Measurements from ENCODE around the gene LDHA.

DNA sequence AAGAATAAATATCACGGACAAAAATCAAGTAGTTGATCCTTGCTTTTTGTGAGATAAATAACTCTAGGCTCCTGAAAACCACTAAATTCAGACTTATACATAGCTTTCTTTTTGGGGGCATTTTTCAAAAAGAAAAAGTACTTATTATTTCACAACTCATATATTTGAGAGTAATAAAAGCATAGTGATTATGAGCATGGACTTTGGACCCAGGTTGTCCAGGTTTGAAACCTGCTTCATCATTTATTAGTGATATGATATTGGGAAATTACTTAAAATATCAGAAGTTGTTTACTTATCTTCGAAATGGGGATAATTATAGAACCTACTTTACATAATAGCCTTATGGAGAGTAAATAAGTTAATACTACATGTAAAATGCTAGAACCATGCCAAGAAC lies 44.3 kb downstream of the LDHA start:
- TF ChIP-seq, protein P1, sequence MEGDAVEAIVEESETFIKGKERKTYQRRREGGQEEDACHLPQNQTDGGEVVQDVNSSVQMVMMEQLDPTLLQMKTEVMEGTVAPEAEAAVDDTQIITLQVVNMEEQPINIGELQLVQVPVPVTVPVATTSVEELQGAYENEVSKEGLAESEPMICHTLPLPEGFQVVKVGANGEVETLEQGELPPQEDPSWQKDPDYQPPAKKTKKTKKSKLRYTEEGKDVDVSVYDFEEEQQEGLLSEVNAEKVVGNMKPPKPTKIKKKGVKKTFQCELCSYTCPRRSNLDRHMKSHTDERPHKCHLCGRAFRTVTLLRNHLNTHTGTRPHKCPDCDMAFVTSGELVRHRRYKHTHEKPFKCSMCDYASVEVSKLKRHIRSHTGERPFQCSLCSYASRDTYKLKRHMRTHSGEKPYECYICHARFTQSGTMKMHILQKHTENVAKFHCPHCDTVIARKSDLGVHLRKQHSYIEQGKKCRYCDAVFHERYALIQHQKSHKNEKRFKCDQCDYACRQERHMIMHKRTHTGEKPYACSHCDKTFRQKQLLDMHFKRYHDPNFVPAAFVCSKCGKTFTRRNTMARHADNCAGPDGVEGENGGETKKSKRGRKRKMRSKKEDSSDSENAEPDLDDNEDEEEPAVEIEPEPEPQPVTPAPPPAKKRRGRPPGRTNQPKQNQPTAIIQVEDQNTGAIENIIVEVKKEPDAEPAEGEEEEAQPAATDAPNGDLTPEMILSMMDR (IDR thresholded peaks at IDR 0.05 in 2 of 3, conservative IDR thresholded peaks at IDR 0.05 in 1 of 3; ENCODE audit: insufficient read depth in 2 of 3, low read depth in 1 of 3, low read length in 3 of 3): no peak
- TF ChIP-seq IRF2 (CRISPR knock-in tag; IDR thresholded peaks at IDR 0.05) (no peak), CEBPB (tag; IDR thresholded peaks at IDR 0.05) (no peak), ZBTB1 (CRISPR knock-in tag; IDR thresholded peaks at IDR 0.05; ENCODE audit: borderline replicate concordance, low read depth) (no peak), SIN3A (IDR thresholded peaks at IDR 0.05; ENCODE audit: borderline replicate concordance in 2 of 2, control insufficient read depth in 1 of 2, low read depth in 2 of 2, low read length in 2 of 2) (no peak)
- TF ChIP-seq, protein P2, sequence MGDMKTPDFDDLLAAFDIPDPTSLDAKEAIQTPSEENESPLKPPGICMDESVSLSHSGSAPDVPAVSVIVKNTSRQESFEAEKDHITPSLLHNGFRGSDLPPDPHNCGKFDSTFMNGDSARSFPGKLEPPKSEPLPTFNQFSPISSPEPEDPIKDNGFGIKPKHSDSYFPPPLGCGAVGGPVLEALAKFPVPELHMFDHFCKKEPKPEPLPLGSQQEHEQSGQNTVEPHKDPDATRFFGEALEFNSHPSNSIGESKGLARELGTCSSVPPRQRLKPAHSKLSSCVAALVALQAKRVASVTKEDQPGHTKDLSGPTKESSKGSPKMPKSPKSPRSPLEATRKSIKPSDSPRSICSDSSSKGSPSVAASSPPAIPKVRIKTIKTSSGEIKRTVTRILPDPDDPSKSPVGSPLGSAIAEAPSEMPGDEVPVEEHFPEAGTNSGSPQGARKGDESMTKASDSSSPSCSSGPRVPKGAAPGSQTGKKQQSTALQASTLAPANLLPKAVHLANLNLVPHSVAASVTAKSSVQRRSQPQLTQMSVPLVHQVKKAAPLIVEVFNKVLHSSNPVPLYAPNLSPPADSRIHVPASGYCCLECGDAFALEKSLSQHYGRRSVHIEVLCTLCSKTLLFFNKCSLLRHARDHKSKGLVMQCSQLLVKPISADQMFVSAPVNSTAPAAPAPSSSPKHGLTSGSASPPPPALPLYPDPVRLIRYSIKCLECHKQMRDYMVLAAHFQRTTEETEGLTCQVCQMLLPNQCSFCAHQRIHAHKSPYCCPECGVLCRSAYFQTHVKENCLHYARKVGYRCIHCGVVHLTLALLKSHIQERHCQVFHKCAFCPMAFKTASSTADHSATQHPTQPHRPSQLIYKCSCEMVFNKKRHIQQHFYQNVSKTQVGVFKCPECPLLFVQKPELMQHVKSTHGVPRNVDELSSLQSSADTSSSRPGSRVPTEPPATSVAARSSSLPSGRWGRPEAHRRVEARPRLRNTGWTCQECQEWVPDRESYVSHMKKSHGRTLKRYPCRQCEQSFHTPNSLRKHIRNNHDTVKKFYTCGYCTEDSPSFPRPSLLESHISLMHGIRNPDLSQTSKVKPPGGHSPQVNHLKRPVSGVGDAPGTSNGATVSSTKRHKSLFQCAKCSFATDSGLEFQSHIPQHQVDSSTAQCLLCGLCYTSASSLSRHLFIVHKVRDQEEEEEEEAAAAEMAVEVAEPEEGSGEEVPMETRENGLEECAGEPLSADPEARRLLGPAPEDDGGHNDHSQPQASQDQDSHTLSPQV (IDR thresholded peaks at IDR 0.05): no peak
